T-cell (primary cell): Measurements from ENCODE around the gene CDK18. TPM values are rescaled to one million over a fixed set of nuclear protein-coding genes. Genes with fewer than 3 reads are reported as not detected.

ENCODE experiments used
- ATAC-seq, 4 experiments: fragments of 200-7000 bp in 3 of 4; fragments of 150-1000 bp in 1 of 4; cut with Tn5 transposase; replicated peaks in 1 of 4; 1 replicate in 3 of 4; 2 replicates in 1 of 4; pipeline ENCODE4 v1.10.0; 2021; ENCODE audit warnings: moderate library complexity in 3 of 4, mild to moderate bottlenecking in 2 of 4, moderate number of reproducible peaks in 1 of 4
- CTCF ChIA-PET, 2 donors: fragments of 300-600 bp; sonication (Branson Sonifier 250); formaldehyde crosslinking; loops; one replicate each; lab custom pipeline; 2022; ENCODE audit warnings: antibody characterized with exemption in 2 of 2; lab: Charles Lee
- POLR2A ChIA-PET, 2 donors: fragments of 300-600 bp; sonication (Branson Sonifier 250); formaldehyde crosslinking; loops; one replicate each; lab custom pipeline; 2022; ENCODE audit warnings: antibody characterized with exemption in 2 of 2; lab: Charles Lee
- DNase-seq, 35 experiments: peaks; one replicate each; pipeline versions ENCODE4 v3.0.0 to v3.0.0-alpha.2; 2013 to 2023
- H3K27ac ChIP-seq: one replicate; pipeline ENCODE4 v1.5.1; 2013; ENCODE audit warnings: low read length
- H3K27me3 ChIP-seq, 2 experiments: replicated peaks in 1 of 2; 1 replicate in 1 of 2; 2 replicates in 1 of 2; pipeline versions ENCODE4 v1.6.1 to v1.7.0; 2013; ENCODE audit warnings: low read length in 1 of 2, mixed read lengths in 1 of 2; ENCODE audit not compliant: control insufficient read depth in 2 of 2, insufficient read depth in 2 of 2; ENCODE audit errors: extremely low read depth in 1 of 2
- H3K36me3 ChIP-seq, 2 donors: 1 replicate in 1 of 2; 2 replicates in 1 of 2; pipeline versions ENCODE4 v1.6.1 to v1.7.0; 2013; ENCODE audit warnings: low read length in 1 of 2; ENCODE audit not compliant: control insufficient read depth in 2 of 2, insufficient read depth in 1 of 2; ENCODE audit errors: extremely low read depth in 1 of 2
- H3K4me1 ChIP-seq, 2 experiments: 1 replicate in 1 of 2; 2 replicates in 1 of 2; pipeline versions ENCODE4 v1.6.1 to v1.7.0; 2013; ENCODE audit warnings: low read length in 2 of 2, mixed read lengths in 1 of 2; ENCODE audit not compliant: insufficient read depth in 2 of 2, control insufficient read depth in 1 of 2; ENCODE audit errors: extremely low read depth in 1 of 2
- H3K4me3 ChIP-seq, 2 donors: 1 replicate in 1 of 2; 2 replicates in 1 of 2; pipeline versions ENCODE4 v1.5.1 to v1.7.0; 2013; ENCODE audit warnings: mild to moderate bottlenecking in 2 of 2, low read length in 1 of 2, moderate library complexity in 1 of 2; ENCODE audit not compliant: control insufficient read depth in 1 of 2; ENCODE audit errors: extremely low read depth in 1 of 2
- H3K9me3 ChIP-seq: 2 replicates; pipeline ENCODE4 v1.7.0; 2013
- H3K27ac Mint-ChIP-seq, 2 donors: one replicate each; pipeline ENCODE4 v1.8.0; 2020 to 2021; ENCODE audit warnings: mild to moderate bottlenecking in 2 of 2, mixed read lengths in 2 of 2
- H3K27me3 Mint-ChIP-seq, 2 donors: one replicate each; pipeline ENCODE4 v1.8.0; 2021 to 2022; ENCODE audit warnings: mixed read lengths in 2 of 2
- H3K36me3 Mint-ChIP-seq: one replicate; pipeline ENCODE4 v1.8.0; 2021; ENCODE audit warnings: mixed read lengths
- H3K4me1 Mint-ChIP-seq, 3 donors: one replicate each; pipeline ENCODE4 v1.8.0; 2020 to 2022; ENCODE audit warnings: mixed read lengths in 3 of 3, mild to moderate bottlenecking in 1 of 3
- H3K4me3 Mint-ChIP-seq, 3 donors: one replicate each; pipeline ENCODE4 v1.8.0; 2020 to 2022; ENCODE audit warnings: mild to moderate bottlenecking in 3 of 3, mixed read lengths in 3 of 3, moderate library complexity in 3 of 3
- H3K9me3 Mint-ChIP-seq, 3 donors: one replicate each; pipeline ENCODE4 v1.8.0; 2020 to 2022; ENCODE audit warnings: mixed read lengths in 3 of 3
- WGBS: methylation state at CpG from one replicate; pipeline ENCODE4 v1.1.5; 2013; ENCODE audit warnings: missing lambda C conversion rate; ENCODE audit not compliant: insufficient coverage; 5-methylcytosine and 5-hydroxymethylcytosine counted together
- total RNA-seq, 35 experiments: library from RNA in 6 of 35; stranded (reverse) in 6 of 35; fragments of 120-200 nt in 1 of 35; gene quantifications; one replicate each; pipeline versions ENCODE4 v1.2.1 to v1.2.4 and lab custom pipeline; 2013 to 2026

The CDK18 gene
- total RNA-seq, 5 donors from 2014 or later (not counting 1 experiment from before 2014, with no cell fraction given), result 1.7 to 4.6 (median 2.1) TPM

GRCh38 chr1:205516362-205516761, 11.9 kb downstream of the CDK18 start:
- POLR2A ChIA-PET, result no interaction called here
- H3K4me3 Mint-ChIP-seq, result no peak overlapping the region

GRCh38 chr1:205517288-205517687, 12.8 kb downstream of the CDK18 start:
- H3K36me3 Mint-ChIP-seq, result no peaks in the 10 kb centered on the region

More at GRCh38 chr1:205516362-205516761, 11.9 kb downstream of the CDK18 start:
- H3K36me3 ChIP-seq, result no peaks in the 10 kb centered on the region
- no peak overlapping the region for H3K4me3 ChIP-seq
- Mint-ChIP-seq H3K36me3 (no peaks in the 10 kb centered on the region), H3K4me1 (peaks cover 0 to 5% (median 0%) of the 10 kb centered on the region in 3 donors), H3K27ac (no peak overlapping the region), H3K27me3 (peaks cover 0 to 3% of the 10 kb centered on the region in 2 donors), H3K9me3 (no peaks in the 10 kb centered on the region)
- no peaks in the 10 kb centered on the region for H3K4me1 ChIP-seq
- WGBS, result 67% methylated on average over 4 of the region's 4 CpGs
- no peak for DNase-seq
- H3K27ac ChIP-seq, result no peak overlapping the region
- H3K9me3 ChIP-seq, result no peaks in the 10 kb centered on the region
- H3K27me3 ChIP-seq, result peaks cover 0 to 8% of the 10 kb centered on the region in 2 experiments
- CTCF ChIA-PET, result interaction anchor here in 1 of 2 donors (0.6 kb wide), 1 partner anchor 155 kb away, joined by 3 read pairs; no protein-coding TSS in a partner anchor
- no peak for ATAC-seq

GRCh38 chr1:205517763-205518162, 13.3 kb downstream of the CDK18 start:
- Mint-ChIP-seq H3K27me3 (peaks cover 0 to 3% of the 10 kb centered on the region in 2 donors), H3K27ac (no peak overlapping the region), H3K4me3 (no peak overlapping the region), H3K4me1 (no peaks in the 10 kb centered on the region), H3K9me3 (no peaks in the 10 kb centered on the region), H3K36me3 (no peaks in the 10 kb centered on the region)
- WGBS, result 82% methylated on average over 5 of the region's 5 CpGs
- peaks cover 0 to 8% of the 10 kb centered on the region in 2 experiments for H3K27me3 ChIP-seq
- CTCF ChIA-PET, result no interaction called here
- ATAC-seq (no peak), DNase-seq (no peak)
- no peaks in the 10 kb centered on the region for H3K36me3 ChIP-seq
- H3K27ac ChIP-seq, result no peak overlapping the region
- H3K4me3 ChIP-seq, result no peak overlapping the region
- no peaks in the 10 kb centered on the region for H3K4me1 ChIP-seq
- H3K9me3 ChIP-seq, result no peaks in the 10 kb centered on the region
- POLR2A ChIA-PET, result no interaction called here

More at GRCh38 chr1:205517288-205517687, 12.8 kb downstream of the CDK18 start:
- H3K27ac Mint-ChIP-seq, result no peak overlapping the region
- H3K9me3 Mint-ChIP-seq, result no peaks in the 10 kb centered on the region
- H3K9me3 ChIP-seq, result no peaks in the 10 kb centered on the region
- H3K36me3 ChIP-seq, result no peaks in the 10 kb centered on the region
- H3K27me3 ChIP-seq, result peaks cover 0 to 8% of the 10 kb centered on the region in 2 experiments
- no peaks in the 10 kb centered on the region for H3K4me1 ChIP-seq
- 88% methylated on average over 3 of the region's 3 CpGs for WGBS
- H3K27ac ChIP-seq, result no peak overlapping the region
- H3K27me3 Mint-ChIP-seq, result peaks cover 0 to 3% of the 10 kb centered on the region in 2 donors
- H3K4me1 Mint-ChIP-seq, result peaks cover 0 to under 1% (median 0%) of the 10 kb centered on the region in 3 donors
- ATAC-seq (no peak), DNase-seq (no peak)
- CTCF ChIA-PET, result no interaction called here
- H3K4me3 Mint-ChIP-seq, result no peak overlapping the region
- POLR2A ChIA-PET, result no interaction called here
- H3K4me3 ChIP-seq, result no peak overlapping the region

- ChIA-PET CTCF (interaction anchor here in 1 of 2 donors (0.7 kb wide), 1 partner anchor 92 kb away, joined by 3 read pairs; no protein-coding TSS in a partner anchor), POLR2A (no interaction called here)
- H3K27ac Mint-ChIP-seq, result no peak overlapping the region
- Histone ChIP-seq H3K36me3 (no peaks in the 10 kb centered on the region), H3K9me3 (no peaks in the 10 kb centered on the region), H3K27ac (no peak overlapping the region), H3K27me3 (peaks cover 0 to 9% of the 10 kb centered on the region in 2 experiments), H3K4me1 (no peaks in the 10 kb centered on the region), H3K4me3 (no peak overlapping the region)
- H3K9me3 Mint-ChIP-seq, result no peaks in the 10 kb centered on the region
- 96% methylated on average over 3 of the region's 8 CpGs for WGBS
- no peaks in the 10 kb centered on the region for H3K4me1 Mint-ChIP-seq
- peaks cover 0 to 3% of the 10 kb centered on the region in 2 donors for H3K27me3 Mint-ChIP-seq
- no peak overlapping the region for H3K4me3 Mint-ChIP-seq
- DNase-seq (no peak), ATAC-seq (no peak)
- no peaks in the 10 kb centered on the region for H3K36me3 Mint-ChIP-seq
Observed at GRCh38 chr1:205518661-205519540, 14.4 kb downstream of the CDK18 start.

- Mint-ChIP-seq H3K9me3 (no peaks in the 10 kb centered on the region), H3K27ac (no peak overlapping the region), H3K27me3 (peaks cover 0 to 5% of the 10 kb centered on the region in 2 donors), H3K36me3 (no peaks in the 10 kb centered on the region), H3K4me3 (no peak overlapping the region), H3K4me1 (no peaks in the 10 kb centered on the region)
- ATAC-seq, result no peak
- CTCF ChIA-PET, result interaction anchor here in 1 of 2 donors (0.7 kb wide), 1 partner anchor 93 kb away, joined by 3 read pairs; no protein-coding TSS in a partner anchor
- H3K27ac ChIP-seq, result no peak overlapping the region
- POLR2A ChIA-PET, result no interaction called here
- H3K4me3 ChIP-seq, result no peak overlapping the region
- no peaks in the 10 kb centered on the region for H3K36me3 ChIP-seq
- no peaks in the 10 kb centered on the region for H3K9me3 ChIP-seq
- H3K27me3 ChIP-seq, result peaks cover 0 to 11% of the 10 kb centered on the region in 2 experiments
- H3K4me1 ChIP-seq, result no peaks in the 10 kb centered on the region
- no peak for DNase-seq
- WGBS, result 86% methylated on average over 1 of the region's 6 CpGs
Observed at GRCh38 chr1:205519541-205520131, 15.2 kb downstream of the CDK18 start.

GRCh38 chr1:205520709-205521108, 16.2 kb downstream of the CDK18 start:
- Histone ChIP-seq H3K4me3 (no peak overlapping the region), H3K27me3 (peaks cover 0 to 11% of the 10 kb centered on the region in 2 experiments), H3K4me1 (no peaks in the 10 kb centered on the region), H3K27ac (no peak overlapping the region), H3K9me3 (no peaks in the 10 kb centered on the region), H3K36me3 (no peaks in the 10 kb centered on the region)
- CTCF ChIA-PET, result interaction anchor here in 1 of 2 donors (0.5 to 1.9 kb wide), 2 partner anchors 18 to 33 kb away, joined by 4 to 5 read pairs; no protein-coding TSS in a partner anchor
- H3K4me3 Mint-ChIP-seq, result no peak overlapping the region
- no peaks in the 10 kb centered on the region for H3K36me3 Mint-ChIP-seq
- 100% methylated on average over 3 of the region's 4 CpGs for WGBS
- ATAC-seq (no peak), DNase-seq (no peak)
- POLR2A ChIA-PET, result no interaction called here
- H3K4me1 Mint-ChIP-seq, result no peaks in the 10 kb centered on the region
- no peaks in the 10 kb centered on the region for H3K9me3 Mint-ChIP-seq
- H3K27me3 Mint-ChIP-seq, result peaks cover 0 to 5% of the 10 kb centered on the region in 2 donors
- H3K27ac Mint-ChIP-seq, result no peak overlapping the region
